ENCODE measurements around the gene RAB8A.

RAB8A gene

DNA sequence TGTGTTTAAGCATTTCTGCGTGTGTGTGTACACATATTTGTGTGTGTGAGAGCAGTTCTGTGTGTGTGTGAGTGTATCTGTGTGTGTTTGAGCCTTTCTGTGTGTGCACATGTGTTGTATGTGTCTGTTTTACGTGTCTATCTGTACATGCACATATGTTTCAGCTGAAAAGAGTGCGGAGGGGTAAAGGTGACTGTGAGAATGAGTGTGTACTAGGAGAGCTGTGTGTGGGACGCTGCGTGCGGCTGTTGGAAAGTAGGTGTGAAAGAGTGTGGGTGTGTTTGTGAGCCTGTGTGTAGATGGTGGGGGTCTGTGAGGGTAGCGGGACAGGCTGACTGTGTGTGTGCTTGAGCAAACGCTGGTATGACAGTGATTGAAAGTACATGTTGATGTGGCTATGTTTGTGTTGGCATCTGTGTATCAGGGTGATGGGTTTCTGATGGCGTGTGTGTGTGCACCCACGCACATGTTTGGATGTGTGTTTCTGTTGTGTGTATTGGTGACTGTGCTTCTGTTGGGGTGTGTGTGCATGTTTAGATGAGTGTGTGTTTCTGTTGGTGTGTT lies 42.9 kb upstream of the RAB8A start:
- TF ChIP-seq, protein P1, sequence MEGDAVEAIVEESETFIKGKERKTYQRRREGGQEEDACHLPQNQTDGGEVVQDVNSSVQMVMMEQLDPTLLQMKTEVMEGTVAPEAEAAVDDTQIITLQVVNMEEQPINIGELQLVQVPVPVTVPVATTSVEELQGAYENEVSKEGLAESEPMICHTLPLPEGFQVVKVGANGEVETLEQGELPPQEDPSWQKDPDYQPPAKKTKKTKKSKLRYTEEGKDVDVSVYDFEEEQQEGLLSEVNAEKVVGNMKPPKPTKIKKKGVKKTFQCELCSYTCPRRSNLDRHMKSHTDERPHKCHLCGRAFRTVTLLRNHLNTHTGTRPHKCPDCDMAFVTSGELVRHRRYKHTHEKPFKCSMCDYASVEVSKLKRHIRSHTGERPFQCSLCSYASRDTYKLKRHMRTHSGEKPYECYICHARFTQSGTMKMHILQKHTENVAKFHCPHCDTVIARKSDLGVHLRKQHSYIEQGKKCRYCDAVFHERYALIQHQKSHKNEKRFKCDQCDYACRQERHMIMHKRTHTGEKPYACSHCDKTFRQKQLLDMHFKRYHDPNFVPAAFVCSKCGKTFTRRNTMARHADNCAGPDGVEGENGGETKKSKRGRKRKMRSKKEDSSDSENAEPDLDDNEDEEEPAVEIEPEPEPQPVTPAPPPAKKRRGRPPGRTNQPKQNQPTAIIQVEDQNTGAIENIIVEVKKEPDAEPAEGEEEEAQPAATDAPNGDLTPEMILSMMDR (IDR thresholded peaks at IDR 0.05; ENCODE audit: low read depth, low read length, missing control alignments) = no peak
- no peak for DNase-seq (ENCODE audit: low read depth)
- no peak overlapping the region for H3K4me3 ChIP-seq (ENCODE audit: low read depth, low read length)

DNA sequence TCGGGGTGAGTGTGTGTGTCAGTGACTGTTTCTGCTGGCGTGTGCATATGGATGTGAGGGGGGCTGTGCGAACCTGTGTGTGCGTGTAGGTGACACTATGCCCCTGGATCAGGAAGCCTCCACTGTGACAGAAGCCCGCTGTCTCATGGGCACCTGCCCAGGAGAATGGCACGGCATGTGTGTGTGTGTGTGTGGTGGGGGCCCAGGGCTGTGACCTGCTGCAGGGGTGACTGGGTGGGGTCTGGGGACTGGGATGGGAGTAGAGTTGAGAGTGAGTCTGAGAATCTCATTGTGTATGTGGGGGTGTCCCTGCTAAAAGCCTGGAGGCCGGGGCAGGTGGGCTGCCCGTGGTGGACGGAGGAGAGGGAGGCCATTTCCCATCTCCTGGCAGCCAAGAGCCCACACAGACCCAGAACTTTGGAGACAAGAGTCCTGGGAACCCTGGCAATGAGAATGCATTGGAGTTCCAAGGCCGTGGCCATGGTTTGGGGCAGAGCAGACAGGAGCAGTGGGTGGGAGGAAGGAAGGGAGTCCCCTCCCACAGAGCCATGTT lies 41.8 kb upstream of the RAB8A start:
- TF ChIP-seq, protein P1 (IDR thresholded peaks at IDR 0.05; ENCODE audit: low read depth, low read length, missing control alignments) = no peak
- H3K4me3 ChIP-seq (ENCODE audit: low read depth, low read length) = no peak overlapping the region; the same call in 1 of the 2 replicates
- no peak for DNase-seq (ENCODE audit: low read depth)

DNA sequence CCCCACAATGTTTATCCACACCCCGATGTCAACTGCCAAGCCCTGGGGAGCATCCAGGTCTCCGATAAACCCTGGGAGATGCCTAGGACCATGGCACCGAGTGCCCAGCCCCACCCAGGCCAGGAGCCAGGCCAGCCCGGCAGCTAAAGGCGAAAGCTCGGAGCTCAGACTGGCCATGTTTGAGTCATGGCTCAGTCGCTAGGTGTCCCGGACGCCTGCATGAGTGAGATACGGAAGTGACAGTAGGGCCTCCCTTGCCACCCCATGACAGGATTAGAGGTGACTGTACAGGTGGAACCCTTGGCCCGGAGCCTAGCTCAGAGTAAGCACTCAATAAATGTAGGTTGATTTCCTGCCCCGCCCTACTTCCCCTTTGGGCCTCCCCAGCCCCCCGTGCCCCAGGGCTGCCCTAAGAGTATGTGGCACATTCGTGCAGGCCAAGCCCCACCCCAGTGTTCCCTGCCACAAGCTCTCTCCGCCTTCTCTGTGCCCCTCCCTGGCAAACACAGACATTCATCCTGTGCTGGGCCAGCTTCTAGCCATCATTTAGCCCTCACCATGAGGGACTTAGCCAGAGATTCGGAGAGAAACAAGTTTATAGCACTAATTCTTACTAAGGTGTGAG lies 41.2 kb upstream of the RAB8A start:
- no peak overlapping the region; the same call in 1 of the 2 replicates for H3K4me3 ChIP-seq (ENCODE audit: low read depth, low read length)
- peak; percentile 74 for DNase-seq (ENCODE audit: low read depth)
- TF ChIP-seq, protein P1 (IDR thresholded peaks at IDR 0.05; ENCODE audit: low read depth, low read length, missing control alignments) = peak; percentile 21

DNA sequence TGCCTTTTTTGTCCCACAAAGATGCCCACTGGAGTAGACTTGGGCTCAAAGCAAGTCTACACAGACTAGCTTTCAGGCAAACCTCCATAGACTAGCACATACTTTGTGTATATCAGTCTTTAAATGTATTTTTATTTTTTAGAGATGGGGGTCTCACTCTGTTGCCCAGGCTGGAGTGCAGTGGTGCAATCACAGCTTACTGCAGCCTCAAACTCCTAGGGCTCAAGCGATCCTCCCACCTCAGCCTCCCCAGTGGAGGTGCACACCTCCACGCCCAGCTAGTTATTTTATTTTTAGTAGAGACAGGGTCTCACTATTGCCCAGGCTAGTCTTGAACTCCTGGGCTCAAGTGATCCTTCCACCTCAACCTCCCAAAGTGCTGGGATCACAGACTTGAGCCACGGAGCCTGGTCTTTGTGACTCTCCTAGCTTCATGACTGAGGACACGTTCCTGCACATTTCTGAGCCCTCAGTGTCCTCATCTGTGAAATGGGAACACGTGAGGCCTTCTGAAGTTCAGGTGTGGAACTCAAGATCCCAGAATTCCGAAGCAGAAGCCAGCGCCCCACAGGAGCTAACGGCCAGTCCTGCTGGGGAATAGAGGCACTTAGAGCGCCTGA lies 40.5 kb upstream of the RAB8A start:
- no peak for DNase-seq (ENCODE audit: low read depth)
- TF ChIP-seq, protein P1 (IDR thresholded peaks at IDR 0.05; ENCODE audit: low read depth, low read length, missing control alignments) = no peak
- no peak overlapping the region for H3K4me3 ChIP-seq (ENCODE audit: low read depth, low read length)

DNA sequence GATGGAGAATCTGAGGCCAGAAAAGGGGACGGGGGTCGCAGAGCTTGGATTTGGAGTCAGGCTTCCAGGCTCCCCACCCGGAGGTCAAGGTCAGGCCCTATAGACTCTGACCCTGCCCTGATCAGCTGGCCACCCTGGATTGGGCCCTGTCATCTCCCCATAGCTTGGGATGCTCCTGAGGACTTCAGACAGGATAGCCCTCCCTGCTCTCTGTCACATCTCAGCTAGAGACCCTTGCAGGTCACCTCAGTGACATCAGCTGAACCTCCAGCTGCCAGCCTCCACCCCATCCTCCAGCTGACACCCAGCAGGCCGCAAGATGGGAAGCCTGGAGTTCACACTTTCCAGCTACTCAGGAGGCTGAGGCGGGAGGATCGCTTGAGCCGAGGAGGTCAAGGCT lies 38.2 kb upstream of the RAB8A start:
- TF ChIP-seq, protein P1 (IDR thresholded peaks at IDR 0.05; ENCODE audit: low read depth, low read length, missing control alignments) = no peak
- H3K4me3 ChIP-seq (ENCODE audit: low read depth, low read length) = no peak overlapping the region

DNA sequence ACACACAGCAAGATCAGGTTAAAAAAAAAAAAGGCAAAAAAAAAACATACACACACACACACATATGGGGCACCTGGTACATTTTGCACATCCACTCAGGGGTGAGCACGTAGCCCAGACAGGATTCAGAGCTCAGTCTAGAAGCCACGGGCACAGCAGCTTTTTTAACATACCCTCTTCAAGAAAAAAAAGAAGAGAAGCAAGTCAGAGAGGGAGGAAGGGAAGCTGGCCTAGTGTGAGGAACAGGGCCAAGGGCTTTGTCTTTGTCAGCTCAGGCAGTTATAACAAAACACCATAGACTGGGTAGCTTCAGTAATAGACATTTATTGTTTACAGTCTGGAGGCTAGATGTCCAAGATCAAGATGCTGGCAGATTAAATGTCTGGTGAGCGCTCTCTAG lies 37.7 kb upstream of the RAB8A start:
- DNase-seq (ENCODE audit: low read depth) = no peak
- H3K4me3 ChIP-seq (ENCODE audit: low read depth, low read length) = no peak overlapping the region
- TF ChIP-seq, protein P1 (IDR thresholded peaks at IDR 0.05; ENCODE audit: low read depth, low read length, missing control alignments) = no peak

More for the DNA sequence above, 38.2 kb upstream of the RAB8A start:
- DNase-seq (ENCODE audit: low read depth) = no peak
